UCSD-AML1 (cell line): ENCODE results near the gene CAMTA1.

ENCODE experiments used
- DNase-seq: peaks from one replicate; lab custom pipeline; 2025; ENCODE audit not compliant: unreplicated experiment; lab: John Stamatoyannopoulos, UW

CAMTA1 gene

GRCh38 chr1:7388488-7389185 lies 603.4 kb downstream of the CAMTA1 start:
- no peak for DNase-seq

- DNase-seq: no peak
These were observed 604.1 kb downstream of the CAMTA1 start for GRCh38 chr1:7389201-7389905.

DNA sequence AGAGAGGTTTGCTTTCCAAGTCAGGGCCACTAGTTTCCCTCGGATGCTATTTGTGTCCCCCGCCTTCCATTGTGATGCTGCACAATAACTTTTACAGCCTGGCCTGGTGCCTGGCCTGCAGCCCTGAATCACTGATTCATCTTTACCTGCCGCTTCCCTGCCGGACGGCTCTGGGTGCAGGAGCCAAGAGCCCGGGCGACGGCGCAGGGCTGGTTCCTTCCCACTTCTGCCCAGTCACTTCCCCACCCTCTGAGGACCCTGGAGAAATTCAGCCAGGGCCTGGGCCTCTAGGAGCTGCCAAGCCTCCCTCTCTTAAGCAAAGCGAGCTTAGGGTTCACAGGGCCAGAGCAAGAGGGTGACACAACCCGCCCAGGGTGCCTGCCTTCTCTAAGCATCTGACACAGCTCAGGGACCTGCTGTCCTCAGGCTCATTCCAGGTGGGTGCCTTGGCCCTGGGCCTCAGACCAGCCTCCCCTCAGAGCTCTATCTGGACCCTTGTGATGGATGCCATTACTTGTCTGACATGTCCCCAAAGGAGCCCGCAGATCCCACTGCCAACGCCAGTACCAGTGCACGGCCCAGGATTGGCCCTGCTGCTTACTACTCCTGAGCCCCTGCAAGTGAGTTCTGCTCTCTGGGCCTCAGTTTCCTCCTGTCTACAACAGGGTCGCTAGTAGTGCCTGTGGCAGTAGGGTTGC lies 604.8 kb downstream of the CAMTA1 start:
- no peak for DNase-seq

GRCh38 chr1:7390604-7391000 lies 605.3 kb downstream of the CAMTA1 start:
- DNase-seq: no peak

DNA sequence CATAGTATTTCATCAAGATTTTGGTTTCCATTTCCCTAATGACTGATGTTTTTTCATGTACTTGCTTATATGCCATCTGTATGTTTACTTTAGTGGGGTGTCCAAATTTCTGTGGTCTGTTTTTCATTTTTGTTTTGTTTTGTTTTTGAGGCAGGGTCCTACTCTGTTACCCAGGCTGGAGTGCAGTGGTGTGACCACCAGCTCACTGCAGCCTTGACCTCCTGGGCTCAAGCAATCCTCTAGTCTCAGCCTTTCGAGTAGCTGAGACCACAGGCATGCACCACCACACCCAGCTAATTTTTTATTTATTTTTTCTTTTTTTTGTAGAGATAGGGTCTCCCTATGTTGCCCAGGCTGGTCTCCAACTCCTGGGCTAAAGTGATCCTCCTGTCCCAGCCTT lies 607.9 kb downstream of the CAMTA1 start:
- DNase-seq: no peak

DNA sequence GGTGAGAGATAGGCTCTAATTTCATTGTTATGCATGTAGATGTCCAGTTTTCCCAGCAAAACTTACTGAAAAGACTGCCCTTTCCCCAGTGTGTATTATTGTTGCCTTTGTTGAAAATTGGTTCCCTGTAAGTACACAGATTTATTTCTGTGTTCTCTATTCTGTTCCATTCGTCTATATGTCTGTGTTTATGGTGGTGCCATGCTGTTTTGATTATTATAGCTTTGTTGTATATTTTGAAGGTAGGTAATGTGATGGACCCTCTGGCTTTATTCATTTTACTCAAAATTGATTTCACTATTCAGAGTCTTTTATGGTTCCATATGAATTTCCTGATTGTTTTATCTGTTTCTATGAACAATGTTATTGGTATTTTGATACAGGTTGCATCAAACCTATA lies 610.0 kb downstream of the CAMTA1 start:
- no peak for DNase-seq

- no peak for DNase-seq
These were observed 613.7 kb downstream of the CAMTA1 start for GRCh38 chr1:7398982-7399381.

DNA sequence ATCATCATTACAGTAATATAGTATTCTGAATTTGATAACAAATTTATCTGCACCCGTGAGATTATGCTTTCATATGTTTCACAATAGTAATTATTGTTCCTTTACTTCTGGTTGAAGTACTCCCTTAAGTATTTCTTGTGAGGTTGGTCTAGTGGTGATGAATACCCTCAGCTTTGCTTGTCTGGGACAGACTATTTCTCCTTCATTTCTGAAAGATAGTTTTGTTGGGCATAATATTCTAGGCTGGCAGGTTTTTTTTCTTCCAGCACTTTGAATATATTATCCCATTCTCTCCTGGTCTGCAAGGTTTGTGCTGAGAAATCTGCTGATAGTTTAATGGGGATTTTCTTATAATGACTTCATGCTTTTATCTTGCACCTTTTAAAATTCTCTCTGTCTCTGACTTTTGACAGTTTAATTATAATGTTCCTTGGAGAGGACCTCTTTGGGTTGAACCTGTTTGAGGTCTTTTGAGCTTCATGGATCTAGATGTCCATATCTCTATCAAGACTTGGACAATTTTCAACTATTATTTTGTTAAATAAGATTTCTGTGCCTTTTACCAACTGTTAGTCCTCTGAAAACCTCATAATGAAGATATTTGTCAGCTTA lies 614.4 kb downstream of the CAMTA1 start:
- no peak for DNase-seq

- no peak for DNase-seq
These were observed 615.3 kb downstream of the CAMTA1 start for GRCh38 chr1:7400566-7400965.

- no peak for DNase-seq
These were observed 616.7 kb downstream of the CAMTA1 start for GRCh38 chr1:7401814-7402547.

DNA sequence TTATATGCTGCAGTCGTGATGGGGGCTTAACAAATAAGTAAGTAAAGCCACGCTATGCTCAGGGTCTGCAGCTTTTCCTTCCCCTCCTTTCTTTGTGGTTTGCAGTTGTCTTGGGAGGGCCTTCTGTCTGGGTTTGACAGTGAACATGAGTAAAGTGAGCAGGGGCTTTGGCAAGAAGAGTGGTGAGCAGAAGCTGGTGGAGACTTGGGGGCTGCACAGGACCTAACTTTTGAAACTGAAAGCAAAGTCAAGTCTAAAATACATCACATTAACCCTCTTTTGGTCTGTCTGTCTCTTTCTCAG lies 617.2 kb downstream of the CAMTA1 start:
- no peak for DNase-seq

DNA sequence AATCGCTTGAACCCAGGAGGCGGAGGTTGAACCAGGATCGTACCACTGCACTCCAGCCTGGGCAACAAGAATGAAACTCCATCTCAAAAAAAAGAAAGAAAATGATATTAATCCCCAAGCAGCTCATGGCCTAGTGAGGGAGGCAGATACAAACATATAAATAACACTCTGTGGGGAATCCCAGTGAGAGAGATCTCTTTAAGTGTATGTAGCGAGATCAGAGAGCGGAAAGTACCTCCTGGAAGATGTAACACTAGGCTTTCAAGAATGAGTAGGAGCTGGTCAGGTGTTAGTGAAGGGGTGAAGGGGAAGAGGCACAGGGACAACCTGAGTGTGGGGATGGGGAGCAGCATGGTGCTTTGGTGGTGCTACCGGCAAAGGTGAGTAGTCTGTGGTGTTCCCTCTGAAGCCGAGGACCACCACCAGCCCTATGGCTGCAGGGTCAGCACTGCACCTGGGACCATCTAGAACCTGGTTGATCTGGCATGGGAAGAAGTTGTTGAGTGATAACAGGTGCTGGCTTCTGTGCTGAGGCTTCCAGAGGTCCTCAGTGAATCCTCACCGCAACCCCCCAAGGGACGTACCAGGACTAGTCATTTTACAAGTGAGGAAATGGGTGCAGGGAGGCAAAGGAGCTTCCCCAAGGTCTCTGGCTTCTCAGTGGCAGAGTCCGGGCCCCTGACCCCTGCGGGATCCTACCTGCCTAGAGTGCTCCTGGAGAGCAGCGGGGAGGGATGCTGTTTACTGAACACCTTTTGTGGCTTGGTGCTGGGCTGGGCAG lies 618.2 kb downstream of the CAMTA1 start:
- DNase-seq: no peak

DNA sequence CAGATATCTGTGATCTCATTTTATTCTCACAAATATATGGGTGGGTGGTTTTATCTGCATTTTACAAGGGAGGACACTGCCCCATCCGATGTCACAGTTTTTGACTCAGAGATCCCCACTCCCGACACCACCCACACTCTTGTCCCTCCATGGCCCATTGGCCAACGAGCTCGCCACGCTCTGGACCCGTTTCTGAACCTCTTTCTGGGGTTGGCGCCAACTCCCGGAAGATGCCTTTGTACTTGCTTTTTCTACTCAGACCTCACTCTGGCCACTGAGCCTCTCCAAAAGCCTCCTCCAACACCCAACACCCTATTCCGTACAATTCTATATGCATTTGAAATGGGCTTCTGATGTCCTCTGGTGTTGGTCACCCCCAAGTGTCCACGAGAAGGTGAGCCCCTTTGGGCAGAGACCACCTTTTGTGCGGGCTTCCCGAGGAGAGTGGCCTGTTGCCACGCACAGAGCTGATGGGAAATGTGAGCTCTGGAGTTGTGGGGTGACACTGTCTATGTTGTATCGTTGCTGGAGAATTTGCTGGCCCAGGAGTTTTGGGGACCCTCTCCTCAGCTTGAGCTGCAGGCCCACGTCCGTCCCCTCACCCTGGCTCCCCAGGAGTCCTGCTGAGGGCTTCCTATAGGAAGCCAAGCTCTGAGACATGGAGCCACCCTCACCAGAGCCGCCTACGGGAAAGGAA lies 618.9 kb downstream of the CAMTA1 start:
- no peak for DNase-seq

DNA sequence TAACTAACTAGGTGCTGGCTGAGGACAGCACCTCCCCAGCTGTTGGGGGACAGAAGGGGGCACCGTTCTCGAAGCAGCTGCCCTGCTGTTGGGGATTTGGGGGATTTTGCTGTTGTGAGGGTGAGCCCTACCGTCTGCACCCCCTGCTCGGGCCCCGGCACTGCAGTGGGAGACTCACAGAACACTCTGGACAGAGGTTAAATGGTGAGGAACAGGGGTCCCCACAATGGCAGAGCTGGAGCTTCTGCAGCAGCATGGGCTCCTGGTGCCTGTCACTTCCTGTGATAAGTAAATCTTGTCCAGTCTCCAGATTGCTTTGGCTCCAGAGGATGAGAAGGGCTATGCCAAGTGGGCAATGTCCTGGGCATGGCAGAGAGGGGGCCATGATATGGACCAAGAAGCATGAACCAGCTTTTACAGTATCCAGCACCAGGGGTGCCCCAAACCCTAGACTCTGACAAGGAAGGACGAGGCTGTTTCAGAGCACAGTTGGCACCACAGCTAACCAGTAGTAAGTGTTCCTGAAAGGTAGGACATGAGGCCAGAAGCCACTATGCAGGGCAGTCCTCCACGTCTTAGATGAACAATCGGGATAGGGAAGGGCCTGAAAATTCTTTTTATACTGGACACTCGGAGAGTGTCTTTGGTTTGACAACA lies 620.7 kb downstream of the CAMTA1 start:
- DNase-seq: no peak

DNA sequence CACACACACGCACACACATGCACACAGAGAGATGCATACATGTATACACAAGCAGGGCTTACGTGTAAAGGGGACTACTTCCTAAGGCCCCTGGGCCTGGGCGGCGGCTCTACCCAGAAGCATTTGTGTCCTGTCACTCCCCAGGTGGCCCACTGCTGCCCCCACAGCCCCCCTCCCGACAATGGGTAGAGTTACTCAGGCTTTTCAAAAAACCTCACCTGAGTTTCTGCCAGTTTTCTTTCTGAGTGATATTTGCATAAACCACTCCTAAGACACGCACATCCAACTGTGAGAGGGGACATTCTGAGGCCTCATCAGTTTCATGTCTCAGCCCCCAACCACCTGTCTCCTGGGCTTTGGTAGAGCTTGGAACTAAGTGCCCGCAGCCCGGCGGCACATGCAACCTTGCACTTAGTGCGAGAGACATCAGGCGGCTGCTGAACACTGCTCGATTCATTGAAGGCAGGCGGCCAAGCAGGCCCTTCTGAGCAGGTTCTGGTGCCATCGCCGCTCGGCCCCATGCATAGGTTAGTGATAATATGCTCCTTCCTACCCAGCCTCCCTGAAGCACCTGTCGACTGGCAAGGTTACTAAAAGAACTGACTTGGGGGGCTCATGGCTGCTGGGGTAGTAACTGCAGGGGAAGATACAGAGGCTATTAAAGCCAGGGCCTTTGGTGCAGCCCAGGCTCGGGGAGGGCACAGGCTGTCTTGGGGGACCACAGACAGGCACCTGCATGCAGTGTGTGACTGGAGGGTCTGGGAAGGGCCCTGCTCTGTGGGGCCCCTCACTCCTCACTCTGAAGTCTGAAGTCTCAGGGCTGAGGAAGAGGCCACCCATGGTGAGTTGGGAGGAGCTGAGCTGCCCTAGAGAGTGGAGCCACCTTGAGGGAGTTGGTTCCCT lies 621.6 kb downstream of the CAMTA1 start:
- no peak for DNase-seq

DNA sequence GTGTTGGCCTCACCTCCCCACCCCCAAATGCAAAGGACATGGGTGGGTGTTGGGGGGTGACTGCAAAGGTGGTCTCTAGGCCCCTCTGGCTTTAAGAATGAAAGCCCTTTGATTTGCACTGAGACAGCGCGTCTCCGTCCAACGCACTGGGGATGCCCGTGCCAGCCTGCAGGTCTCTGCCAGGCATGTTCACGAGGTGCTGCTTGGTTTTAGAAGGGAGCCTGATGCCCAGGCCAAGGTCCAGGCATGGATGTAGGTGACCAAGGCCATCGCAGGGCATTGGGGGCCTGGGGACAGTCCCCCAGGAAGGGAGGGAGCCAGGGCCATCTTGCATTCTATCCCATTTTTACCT lies 622.3 kb downstream of the CAMTA1 start:
- no peak for DNase-seq

DNA sequence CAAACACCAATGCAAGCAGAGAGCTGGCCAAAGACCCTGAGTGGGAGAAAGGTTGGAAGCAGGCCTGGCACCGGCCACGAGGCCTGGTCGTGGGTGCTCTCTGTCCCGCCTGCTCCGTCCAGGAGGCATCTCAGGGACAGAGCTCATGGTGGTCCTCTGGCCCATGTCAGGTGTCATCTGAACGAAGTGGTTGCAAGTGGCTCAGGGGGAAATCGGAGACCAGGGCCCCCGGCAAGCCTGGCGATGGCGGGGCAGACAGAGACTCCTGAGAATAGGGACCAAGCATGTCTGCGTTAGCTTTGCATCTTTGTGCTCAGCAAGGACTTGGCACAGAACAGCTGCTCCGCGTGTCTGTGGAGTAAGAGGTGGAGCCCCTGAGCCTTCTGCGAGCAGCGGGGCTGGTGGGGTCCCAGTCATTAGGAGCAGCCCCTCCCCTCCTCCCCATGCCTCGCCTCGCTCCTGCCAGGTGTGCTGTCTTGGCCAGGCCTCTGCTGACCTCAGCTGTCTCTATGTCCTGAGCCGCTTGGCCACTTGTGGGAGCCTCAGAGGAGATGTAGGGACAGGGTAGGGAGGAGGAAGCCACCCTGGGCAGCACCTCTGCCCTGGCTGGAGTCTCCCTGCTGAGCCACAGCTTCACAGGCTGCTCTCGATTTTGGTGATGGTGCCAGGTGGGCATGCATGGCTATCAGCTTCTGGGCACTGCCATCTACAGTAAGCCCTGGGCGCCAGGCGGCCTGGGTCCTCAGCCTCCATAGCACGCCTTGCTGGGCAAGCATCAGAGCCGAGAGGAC lies 622.9 kb downstream of the CAMTA1 start:
- DNase-seq: no peak

DNA sequence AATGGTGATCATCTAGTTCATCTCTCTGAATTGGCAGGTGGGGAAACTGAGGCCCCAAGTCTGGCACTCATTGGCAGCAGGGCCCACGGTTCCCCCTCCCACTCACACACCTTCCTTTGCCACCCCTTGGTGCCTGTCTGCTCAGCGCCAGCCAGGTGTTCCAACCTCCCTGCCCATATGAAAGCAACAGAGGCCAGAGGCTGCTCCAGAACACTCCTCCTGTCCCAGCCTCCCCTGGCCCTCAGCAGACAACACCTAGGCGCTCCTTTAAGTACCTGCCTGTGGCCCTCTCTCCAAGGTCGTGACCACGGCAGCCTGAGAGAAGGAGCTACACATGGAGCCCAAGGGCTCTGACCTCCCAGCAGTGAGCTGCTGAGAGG lies 623.5 kb downstream of the CAMTA1 start:
- DNase-seq: no peak
